T-helper 2 cell (primary cell): Measurements from ENCODE around the gene DDR1.
A peak's percentile ranks its signal among the peaks of the same experiment; 100 is the strongest.
"Not testable (repeated sequence)": the region's sequence is repeated elsewhere in the genome, so short reads cannot be mapped to it uniquely, and the experiment has no call there.

ENCODE experiments used
- DNase-seq, 5 experiments: peaks; one replicate each; pipeline versions ENCODE4 v3.0.0 to v3.0.0-alpha.2; 2012 to 2022
- total RNA-seq, 2 donors: gene quantifications; one replicate each; lab custom pipeline; 2026; lab: John Stamatoyannopoulos, UW

DDR1 gene
- 1.2 to 9.8 reads per million in 2 donors for total RNA-seq

DNA sequence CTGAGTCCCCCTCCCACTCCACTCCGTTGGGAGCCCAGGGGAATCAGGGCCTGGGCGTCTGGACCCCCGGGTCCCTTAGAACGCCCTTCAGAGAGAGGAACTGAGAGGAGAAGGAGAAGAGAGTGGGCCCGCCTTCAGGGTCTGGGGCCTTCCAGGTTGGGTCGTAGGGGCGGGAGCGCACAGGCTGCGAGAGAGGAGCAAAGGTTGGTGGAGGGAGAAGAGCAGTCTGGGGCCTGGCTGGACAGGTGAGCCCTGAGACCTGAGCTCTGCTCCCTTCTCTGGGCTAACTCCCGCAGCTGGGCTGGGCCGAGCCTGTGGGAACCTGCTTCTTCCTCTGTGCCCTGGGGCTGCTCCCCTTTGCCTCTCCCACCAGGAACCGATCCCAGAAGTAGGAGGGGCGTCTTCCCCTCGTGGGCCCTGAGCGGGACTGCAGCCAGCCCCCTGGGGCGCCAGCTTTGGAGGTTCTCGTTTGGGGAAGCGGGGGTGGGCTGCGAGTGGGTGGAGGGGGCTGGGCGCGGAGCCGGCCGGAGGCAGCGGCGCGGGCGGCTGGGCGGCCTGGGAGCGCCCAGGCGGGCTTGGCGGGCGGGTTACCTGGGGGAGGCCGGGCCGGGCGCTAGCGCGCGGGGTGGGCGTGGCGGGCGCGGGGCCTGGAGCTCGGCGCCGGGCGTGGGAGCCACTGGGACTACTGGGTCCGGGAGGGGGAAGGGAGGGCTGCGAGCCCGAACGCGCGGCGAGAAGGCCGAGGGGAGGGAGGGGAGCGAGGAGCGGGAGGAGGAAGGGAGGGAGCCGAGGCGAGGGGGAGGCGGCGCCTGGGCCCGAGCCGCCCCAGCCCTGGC is at the start of gene DDR1:
DDR1 (plus strand) TSS at position 835 of the 836 bp plus-strand sequence. CDS start 4,211 bp downstream, outside the sequence.
- DNase-seq: peak; percentile 18 to 31 (median 30)

DNA sequence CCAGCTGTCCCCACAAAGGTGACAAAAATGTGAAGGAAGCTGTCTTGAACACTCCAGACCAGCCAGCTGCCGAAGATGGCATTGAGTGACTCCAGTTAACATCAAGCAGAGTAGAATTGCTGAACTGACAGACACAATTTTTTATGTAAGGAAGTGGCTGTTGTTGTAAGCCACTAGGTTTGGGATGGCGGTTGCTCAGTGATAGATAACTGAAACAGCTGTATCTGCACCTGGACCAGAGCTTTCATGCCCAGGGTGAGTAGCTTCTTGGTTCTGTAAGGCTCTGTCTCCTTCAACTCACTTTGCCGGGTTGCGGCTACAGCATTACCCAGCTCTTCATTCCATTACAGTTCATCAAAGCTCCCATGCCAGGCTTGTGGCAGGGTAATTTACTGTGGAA is 49.7 kb upstream of the DDR1 start:
- peak in 1 of 5 experiments; percentile 52 for DNase-seq

DNA sequence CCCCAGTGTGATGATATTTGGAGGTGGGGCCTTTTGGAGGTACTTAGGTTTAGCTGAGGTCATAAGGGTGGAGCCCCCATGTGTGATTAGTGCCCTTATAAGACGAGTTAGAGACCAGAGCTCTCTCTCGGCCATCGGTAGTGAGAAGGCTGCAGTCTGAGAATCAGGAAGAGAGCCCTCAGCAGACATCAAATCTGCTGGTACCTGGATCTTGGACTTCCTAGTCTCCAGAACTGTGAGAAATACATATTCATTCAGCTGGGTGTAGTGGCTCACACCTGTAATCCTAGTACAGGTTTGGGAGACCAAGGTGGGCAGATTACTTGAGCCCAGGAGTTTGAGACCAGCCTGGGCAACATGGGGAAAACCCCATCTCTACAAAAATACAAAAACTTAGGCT is 48.7 kb upstream of the DDR1 start:
- DNase-seq: no peak

DNA sequence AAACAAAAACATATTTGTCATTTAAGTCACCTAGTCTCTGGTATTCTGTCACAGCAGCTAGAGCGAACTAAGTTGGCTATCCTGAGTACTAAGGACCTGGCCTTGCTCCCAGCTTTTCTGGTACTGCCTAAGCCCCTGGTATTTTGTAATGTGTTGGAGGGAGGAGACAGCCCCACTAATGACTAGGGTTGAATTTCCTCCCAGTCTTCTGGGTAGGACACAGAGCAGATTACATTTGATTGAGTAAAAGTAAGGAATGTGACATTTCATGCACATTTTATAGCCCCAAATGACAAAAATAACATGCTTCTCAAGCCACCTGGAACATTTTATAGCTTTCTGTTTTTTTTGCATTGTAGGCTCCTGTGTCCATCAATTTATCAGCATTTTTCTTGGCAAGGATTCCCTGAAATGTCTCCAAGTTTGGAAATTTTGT is 47.9 kb upstream of the DDR1 start:
- no peak for DNase-seq

DNA sequence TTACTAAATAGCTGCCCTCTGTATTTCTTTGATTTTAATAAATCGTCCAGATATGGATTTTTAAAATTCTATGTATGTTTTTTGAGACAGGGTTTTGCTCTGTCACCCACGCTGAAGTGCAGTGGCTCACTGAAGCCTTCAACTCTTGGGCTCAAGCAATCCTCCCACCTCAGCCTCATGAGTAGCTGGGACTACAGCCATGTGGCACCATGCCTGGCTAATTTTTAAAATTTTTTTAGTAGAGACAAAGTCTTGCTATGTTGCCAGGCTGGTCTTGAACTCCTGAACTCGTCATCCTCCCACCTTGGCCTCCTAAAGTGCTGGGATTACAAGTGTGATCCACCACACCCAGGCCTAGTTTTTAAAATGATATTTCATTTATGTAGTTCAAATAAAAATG is 47.4 kb upstream of the DDR1 start:
- DNase-seq: no peak

DNA sequence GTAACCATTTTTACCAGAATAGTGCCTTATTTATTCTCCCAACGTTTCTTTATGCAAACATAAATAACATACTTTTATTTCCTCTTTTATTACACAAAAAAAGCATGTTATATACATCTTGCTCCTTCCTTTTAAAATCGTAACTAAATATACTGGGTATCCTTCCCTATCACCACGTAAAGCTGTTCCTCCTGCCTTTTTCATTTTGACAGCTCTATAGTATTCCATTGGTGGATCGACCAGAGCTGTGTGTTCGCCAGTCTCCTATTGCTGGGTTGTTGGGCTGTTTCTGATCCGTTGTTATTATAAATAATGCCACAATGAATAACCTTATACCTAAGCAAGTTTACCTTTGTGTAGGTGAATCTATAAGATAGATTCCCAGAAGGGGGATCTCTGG is 46.9 kb upstream of the DDR1 start:
- no peak for DNase-seq

DNA sequence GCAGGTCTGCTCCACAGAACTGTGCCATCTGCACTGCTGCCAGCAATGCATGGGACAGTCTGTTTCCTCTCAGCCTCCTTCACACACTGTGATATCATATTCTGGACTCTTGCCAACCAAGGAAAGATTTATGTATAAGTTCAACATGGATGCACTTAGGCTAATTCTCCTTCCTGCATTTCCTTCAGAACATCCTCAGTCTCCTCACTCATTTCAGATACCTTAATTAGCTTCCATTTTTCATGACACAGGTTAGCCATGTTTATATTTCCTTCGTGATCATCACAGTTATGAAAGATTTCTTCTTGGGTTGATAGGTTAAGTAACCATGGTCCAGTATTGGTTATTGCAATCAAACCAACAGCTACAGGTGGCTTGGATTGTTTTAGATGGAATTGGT is 46.4 kb upstream of the DDR1 start:
- DNase-seq: no peak

DNA sequence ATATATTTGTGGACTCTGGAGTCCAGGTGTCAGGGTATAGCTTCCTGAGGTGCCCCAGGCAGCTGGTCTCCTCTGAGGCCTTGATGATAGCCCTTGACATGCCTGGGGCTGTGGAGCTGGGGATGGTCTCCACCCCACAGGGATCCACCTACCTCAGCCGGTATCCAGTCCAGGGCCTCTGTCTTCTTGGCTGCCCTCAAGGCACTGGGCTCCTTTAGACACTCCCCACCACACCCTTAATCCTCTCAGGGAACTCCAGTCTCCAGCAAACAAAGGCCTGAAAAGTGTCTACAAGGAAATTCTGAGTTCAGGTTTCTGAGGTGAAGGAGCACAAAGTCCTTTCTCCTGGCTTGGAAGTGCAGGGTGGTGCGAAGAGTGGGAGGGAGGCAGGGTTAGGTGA is 44.6 kb upstream of the DDR1 start:
- DNase-seq: no peak

DNA sequence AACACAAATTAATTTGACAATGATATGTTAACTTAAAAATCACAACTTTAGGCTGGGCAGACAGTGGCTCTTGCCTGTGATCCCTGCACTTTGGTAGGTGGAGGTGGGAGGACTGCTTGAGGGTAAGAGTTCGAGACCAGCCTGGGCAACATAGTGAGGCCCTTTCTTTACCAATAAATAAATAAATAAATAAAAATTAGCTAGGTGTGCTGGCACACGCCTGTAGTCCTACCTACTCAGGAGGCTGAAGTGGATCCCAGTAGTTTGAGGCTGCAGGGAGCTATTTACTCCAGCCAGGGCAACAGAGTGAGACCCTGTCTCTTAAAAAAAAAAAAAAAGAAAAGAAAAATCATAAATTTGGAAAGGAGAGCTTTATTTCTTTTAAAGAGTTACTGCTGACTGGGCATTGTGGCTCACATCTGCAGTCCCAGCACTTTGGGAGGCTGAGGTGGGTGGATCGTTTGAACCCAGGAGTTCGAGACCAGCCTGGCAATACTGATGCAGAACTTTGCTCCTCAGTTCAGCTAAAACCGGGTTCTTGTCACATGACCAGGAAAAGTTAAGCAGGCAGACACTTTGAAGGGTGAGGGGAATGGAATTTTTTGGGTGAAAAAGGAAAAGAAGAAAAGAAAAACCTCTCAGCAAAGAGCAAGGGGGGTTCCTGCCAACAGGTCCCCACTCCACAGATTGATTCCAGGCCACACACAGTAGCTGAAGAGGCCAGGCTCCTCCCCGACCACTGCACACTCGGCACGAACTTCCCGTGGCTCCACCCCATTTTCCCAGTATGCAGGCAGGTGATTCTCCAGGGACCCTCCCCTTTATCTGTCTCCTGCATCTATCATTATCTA is 44.0 kb upstream of the DDR1 start:
- no peak for DNase-seq

DNA sequence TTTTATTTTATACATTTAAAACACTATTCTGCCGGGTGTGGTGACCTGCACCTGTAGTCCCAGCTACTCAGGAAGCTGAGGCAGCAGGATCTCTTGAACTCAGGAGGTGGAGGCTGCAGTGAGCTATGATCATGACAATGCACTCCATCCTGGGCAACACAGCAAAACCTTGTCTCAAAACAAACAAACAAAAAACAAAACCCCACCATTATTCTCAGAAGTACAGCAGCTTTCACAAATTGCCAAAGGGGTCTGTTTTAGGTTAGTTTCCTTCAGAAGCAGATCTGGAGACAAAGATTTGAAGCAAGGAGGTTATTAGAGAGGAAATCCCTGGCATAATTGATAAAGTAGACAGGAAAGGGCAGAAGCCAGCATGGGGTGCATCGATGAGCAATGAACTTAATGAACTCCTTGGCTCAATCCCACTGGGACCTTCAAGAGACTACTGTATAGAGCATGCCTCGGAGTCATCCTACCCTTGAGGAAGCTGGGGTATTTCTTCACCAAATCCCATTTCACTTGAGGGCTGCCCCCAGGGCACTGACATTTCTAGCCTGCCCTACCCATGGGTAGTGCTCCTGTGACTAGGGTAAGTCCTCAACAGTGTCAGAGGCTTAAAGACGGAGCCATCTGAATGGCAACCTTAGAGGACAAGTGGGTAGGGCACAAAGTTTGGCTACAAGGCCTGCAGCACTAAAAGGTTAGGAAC is 43.2 kb upstream of the DDR1 start:
- no peak for DNase-seq

DNA sequence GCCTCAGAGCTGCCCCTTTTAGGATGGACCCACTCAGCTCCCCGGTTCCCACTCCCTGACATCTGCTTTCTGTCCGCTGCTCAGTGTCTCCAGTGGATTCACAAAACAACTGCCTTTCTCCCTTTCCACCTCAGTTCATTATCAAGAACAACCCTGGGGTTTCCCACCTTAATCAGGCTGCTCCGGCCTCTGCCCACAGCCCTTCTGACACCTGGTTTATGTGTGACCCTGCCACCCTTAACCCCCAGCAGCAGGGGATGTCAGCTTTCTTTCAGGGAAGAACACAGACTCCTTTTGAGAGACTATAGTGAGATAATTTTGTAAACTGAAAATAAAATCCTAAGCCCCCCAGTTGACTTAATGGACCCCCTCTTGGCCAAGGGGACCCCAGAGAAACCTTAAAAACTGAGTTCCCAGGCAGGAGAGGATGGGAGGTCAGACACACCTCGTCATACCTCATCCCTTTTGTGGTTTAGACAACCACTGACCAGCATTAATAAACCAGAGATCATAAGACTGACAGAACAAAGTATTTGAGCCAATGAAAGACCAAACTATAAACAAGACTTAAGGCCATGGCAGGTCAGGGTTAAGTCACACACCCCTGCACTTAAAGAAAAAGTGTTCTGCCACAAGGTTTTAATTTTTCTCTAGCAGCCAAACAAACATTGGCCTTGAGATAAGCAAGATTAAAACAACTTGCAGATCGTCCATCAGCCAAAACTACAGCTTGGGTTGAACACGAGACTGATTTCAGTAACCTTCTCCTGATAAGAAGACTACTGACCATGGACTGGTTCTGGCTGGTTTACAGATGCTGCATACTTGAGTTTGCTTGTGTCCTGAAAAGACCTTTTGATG is 42.4 kb upstream of the DDR1 start:
- DNase-seq: no peak

DNA sequence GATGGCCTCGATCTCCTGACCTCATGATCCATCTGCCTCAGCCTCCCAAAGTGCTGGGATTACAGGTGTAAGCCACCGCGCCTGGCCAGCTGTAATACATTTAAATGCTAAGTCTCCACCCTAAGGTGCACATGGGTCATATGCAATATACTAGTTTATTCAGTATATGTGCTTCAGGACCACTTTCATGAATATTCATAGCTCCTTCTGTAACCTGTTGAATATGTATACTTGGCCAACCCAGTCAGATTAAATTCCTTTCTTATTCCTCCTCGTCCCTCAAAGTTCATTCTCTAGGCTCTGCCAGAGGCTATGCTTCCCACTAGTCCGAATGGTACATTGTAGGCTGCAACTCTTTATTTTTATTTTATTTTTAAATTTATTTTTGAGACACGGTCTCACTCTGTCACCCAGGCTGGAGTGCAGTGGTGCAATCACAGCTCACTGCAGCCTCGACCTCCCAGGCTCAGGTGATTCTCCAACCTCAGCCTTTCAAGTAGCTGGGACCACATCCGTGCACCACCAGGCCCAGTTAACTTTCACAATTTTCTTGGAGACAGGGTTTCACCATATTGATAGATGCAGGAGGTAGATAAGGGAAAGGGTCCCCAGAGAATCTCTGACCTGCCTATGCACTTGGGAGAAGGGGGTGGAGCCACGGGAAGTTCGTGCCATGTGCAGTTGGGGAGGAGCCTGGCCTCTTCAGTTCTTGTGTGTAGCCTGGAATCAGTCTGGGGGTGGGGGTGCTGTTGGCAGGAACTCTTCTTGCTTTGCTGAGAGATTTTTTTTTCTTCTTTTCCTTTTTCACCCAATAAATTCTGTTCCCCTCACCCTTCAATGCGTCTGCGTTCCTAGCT is 41.3 kb upstream of the DDR1 start:
- peak in 1 of 5 experiments; percentile 23 for DNase-seq

DNA sequence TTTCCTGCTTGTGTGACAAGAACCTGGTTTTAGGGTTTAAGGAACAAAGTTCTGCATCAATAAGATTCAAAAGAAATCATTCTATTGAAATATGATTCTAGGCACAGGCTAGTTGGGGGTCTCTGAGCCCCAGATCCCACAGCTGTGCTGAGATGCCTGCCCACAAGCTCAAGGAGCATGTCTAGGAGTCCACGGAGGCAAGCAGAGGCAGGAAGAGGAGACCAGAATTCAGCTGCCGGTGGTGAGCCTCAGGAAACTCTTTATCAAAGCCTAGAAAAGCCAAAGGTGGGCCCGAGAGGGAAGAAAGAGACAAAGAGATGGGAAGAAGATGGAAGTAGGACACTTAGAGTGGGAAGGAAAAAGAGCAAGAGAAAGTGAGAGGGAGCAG is 40.7 kb upstream of the DDR1 start:
- DNase-seq: no peak

DNA sequence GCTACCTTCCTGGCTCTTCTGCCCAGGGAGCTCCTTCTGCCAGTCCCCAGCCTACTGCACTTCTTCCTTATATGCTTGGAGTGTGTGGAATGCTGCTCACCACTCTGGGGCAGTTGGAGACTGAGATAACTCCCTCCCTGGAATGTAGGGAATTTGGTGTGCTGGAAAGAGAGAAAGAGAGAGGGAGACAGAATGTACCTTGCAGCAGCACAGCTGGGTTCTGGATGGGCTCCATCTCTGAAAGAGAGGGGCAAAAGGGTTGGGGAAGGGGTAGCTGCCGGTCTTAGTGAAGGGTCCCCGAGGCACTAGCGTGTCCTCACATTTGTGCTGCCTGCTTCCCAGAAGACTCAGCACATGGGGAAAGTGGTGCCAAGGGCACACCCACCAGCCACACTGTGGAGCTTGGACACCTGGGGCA is 40.2 kb upstream of the DDR1 start:
- DNase-seq: no peak

DNA sequence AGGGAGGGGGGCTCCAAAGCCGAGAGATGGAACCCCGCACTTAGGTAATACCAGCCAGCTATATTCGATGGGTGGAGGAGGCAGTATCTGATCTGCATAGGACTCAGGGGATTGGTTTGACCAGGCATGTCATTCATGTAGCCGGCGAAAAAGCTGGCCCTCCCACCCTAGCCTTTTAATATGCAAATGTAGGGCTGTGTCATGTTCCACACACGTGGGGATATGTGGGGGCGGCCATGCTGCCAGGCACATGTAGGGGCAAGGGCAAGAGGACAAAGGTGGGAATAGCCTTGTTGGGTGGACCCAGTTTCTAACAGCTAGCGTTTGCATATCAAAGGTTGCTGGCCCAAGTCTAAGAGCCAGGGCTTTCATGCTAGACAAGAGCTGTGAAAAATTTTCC is 39.1 kb upstream of the DDR1 start:
- no peak for DNase-seq

DNA sequence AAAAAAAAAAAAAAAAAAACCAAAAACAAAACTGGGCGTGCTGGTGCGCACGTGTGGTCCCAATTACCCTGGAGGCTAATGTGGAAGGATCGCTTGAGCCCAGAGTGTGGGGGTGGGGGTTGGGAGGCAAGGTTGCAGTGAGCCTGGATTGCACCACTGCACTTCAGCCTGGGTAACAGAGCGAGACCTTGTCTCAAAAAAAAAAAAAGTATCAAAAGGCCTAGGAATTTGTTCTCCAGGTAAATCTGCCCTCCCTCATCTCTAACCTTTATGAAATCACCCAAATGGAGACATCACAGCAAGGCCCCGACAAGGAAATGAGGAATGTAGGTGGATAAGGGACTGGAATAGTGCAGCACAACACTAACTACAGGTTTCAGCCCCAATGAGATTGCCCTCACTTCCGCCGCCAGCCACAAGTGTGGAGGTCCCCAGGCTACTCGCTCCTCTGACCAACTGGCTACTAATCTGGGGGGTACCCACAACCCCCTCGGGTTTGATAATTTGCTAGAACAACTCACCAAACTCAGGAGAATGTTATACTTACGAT is 36.8 kb upstream of the DDR1 start:
- DNase-seq: no peak

DNA sequence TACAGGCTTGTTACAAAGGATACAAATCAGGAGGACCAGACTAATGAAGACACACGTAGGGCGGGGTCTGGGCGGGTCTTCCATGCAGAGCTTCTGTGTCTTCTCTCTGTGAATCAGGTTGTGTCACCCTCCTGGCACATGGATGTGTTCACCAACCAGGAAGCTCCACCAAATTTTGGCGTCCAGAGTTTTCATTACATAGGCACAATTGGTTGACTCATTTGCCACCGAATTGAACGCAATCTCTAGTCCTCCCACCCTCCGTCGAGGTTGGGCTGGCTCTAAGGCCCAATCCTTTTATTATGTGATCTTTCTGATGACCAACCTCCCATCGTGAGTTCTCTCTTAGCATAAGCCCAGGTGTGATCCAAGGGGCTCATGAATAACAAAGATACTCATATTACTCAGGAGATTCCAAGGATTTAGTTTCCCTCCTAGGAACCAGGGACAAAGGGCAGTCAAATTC is 36.3 kb upstream of the DDR1 start:
- no peak for DNase-seq

DNA sequence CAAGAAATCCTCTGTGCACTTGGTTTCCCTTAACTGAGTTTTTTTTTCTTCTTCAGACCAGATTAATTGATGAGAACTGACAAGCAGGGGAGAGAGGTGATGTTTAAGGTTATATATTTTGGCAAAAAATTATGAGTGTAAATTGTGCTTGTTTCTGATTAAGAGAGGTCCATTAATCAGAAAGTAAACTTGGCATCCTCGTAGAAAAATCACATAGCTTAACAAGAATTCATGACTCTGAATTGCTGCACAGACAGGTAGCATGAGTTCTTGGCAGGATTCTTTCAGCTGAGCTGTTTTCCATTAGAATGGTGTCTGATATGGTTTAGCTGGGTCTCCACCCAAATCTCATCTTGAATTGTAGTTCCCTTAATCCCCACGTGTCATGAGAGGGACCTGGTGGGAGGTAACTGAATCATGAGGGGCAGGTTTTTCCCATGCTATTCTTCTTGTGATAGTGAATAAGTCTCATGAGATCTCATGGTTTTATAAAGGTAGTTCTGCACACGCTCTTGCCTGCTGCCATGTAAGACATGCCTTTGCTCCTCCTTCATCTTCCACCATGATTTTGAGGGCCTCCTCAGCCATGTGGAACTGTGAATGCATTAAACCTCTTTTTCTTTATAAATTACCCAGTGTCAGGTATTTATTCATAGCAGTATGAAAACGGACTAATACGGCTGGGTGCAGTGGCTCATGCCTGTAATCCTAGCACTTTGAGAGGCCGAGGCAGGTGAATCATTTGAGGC is 34.2 kb upstream of the DDR1 start:
- no peak for DNase-seq

DNA sequence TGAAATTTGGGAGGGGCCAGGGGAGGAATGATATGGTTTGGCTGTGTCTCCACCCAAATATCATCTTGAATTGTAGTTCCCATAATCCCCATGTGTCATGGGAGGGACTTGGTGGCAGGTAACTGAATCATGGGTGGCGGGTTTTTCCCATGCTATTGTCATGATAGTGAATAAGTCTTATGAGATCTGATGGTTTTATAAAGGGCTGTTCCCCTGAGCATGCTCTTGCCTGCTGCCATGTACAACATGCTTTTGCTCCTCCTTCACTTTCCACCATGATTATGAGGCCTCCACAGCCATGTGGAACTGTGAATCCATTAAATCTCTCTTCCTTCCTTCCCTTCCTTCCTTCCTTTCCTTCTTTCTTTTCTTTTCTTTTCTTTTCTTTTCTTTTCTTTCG is 31.9 kb upstream of the DDR1 start:
- DNase-seq: not testable (repeated sequence)
